GM12878 (cell line): ENCODE data around the gene EXOSC10. TPM values are rescaled to one million over a fixed set of nuclear protein-coding genes. Genes with fewer than 3 reads are reported as not detected.

Experiments used
- ATAC-seq: fragments of 200-7000 bp; cut with Tn5 transposase; 3 replicates; pipeline ENCODE4 v1.9.1; 2020; ENCODE audit warnings: mild to moderate bottlenecking, moderate library complexity
- BruUV-seq: library from RNA; stranded (reverse); fragments of 400-500 nt; replicated peaks from 2 replicates; lab custom pipeline; 2021; lab: Mats Ljungman, UMichigan
- CTCF ChIA-PET: fragments of 300-600 bp; sonication (Branson Sonifier 250); formaldehyde crosslinking; extraction: SDS; loops from one replicate; lab custom pipeline; 2021; ENCODE audit warnings: inconsistent platforms; lab: Yijun Ruan, JAX
- POLR2A ChIA-PET: fragments of 350-600 bp; formaldehyde crosslinking; extraction: SDS; loops from one replicate; lab custom pipeline; 2021; ENCODE audit warnings: inconsistent platforms; lab: Charles Lee
- RAD21 ChIA-PET: fragments of 300-600 bp; sonication (Branson Sonifier 250); formaldehyde crosslinking; loops from one replicate; lab custom pipeline; 2023; ENCODE audit warnings: antibody characterized with exemption; ENCODE audit not compliant: unreplicated experiment; lab: Charles Lee
- SMC1A ChIA-PET: fragments of 300-600 bp; sonication (Branson Sonifier 250); formaldehyde crosslinking; loops from one replicate; lab custom pipeline; 2023; ENCODE audit not compliant: unreplicated experiment, uncharacterized antibody; lab: Charles Lee
- DNase-seq: peaks from one replicate; pipeline ENCODE4 v3.0.0-alpha.2; 2011; ENCODE audit warnings: low read depth, low spot score
- FAIRE-seq: peaks from 3 replicates; lab custom pipeline; 2011; peaks lifted over from hg19 to GRCh38; lab: Jason Lieb, UNC
- H2AFZ ChIP-seq: 2 replicates; pipeline ENCODE4 v1.6.0; 2011; ENCODE audit warnings: low read depth, low read length, control low read depth; ENCODE audit not compliant: control insufficient read depth
- H3K27ac ChIP-seq: 2 replicates; pipeline ENCODE4 v1.5.1; 2011; ENCODE audit warnings: control low read depth; ENCODE audit not compliant: control insufficient read depth, insufficient read depth
- H3K27me3 ChIP-seq, 2 experiments: replicated peaks in 1 of 2; 2 replicates each; pipeline versions ENCODE4 v1.6.0 to v1.6.1; 2011; ENCODE audit warnings: low read length in 1 of 2; ENCODE audit not compliant: control insufficient read depth in 2 of 2, insufficient read depth in 2 of 2
- H3K36me3 ChIP-seq, 2 experiments: 2 replicates each; pipeline ENCODE4 v1.5.1; 2011; ENCODE audit warnings: low read length in 1 of 2; ENCODE audit not compliant: control insufficient read depth in 2 of 2, insufficient read depth in 2 of 2
- H3K4me1 ChIP-seq: 2 replicates; pipeline ENCODE4 v1.6.1; 2011; ENCODE audit warnings: mild to moderate bottlenecking, low read length, moderate library complexity, mixed read lengths; ENCODE audit not compliant: control insufficient read depth, insufficient read depth
- H3K4me2 ChIP-seq: 2 replicates; pipeline ENCODE4 v1.6.0; 2011; ENCODE audit warnings: control low read depth; ENCODE audit not compliant: control insufficient read depth, insufficient read depth
- H3K4me3 ChIP-seq: fragments of 200-600 bp; sonication (generic); 2 replicates; pipeline ENCODE4 v1.5.1; 2016
- H3K79me2 ChIP-seq: 2 replicates; pipeline ENCODE4 v1.6.0; 2011; ENCODE audit warnings: low read length; ENCODE audit not compliant: control insufficient read depth, insufficient read depth
- H3K9ac ChIP-seq: 2 replicates; pipeline ENCODE4 v1.8.0; 2011; ENCODE audit warnings: low read length, control low read depth, mixed read lengths; ENCODE audit not compliant: control insufficient read depth, insufficient read depth
- H3K9me3 ChIP-seq: replicated peaks from 3 replicates; pipeline ENCODE4 v1.5.1; 2011; ENCODE audit warnings: mild to moderate bottlenecking, low read length; ENCODE audit not compliant: control insufficient read depth, insufficient read depth
- H4K20me1 ChIP-seq: 2 replicates; pipeline ENCODE4 v1.6.0; 2011; ENCODE audit not compliant: control insufficient read depth, insufficient read depth
- BCL3 ChIP-seq: IDR thresholded peaks from 2 replicates; pipeline ENCODE4 v1.6.1; 2011; ENCODE audit warnings: borderline replicate concordance, low read depth, mild to moderate bottlenecking, moderate library complexity, low read length; ENCODE audit not compliant: insufficient read depth, poor library complexity, severe bottlenecking
- CBX5 ChIP-seq: sonication (generic); IDR thresholded peaks from 2 replicates; pipeline ENCODE4 v1.6.1; 2016; ENCODE audit warnings: low read depth, moderate library complexity, mild to moderate bottlenecking, inconsistent platforms
- TARDBP ChIP-seq: IDR thresholded peaks from 2 replicates; pipeline ENCODE4 v1.6.1; 2016; ENCODE audit warnings: borderline replicate concordance
- ZNF207 ChIP-seq: fragments of 450-650 bp; IDR thresholded peaks from 2 replicates; pipeline ENCODE4 v1.6.1; 2014; ENCODE audit warnings: antibody characterized with exemption, mild to moderate bottlenecking, borderline replicate concordance
- ZNF384 ChIP-seq: IDR thresholded peaks from 2 replicates; pipeline ENCODE4 v1.6.1; 2012; ENCODE audit warnings: low read depth, mild to moderate bottlenecking, low read length, improper control_type of control experiment, borderline replicate concordance
- WGBS: methylation state at CpG from one replicate; pipeline ENCODE4 v1.1.6; 2016; ENCODE audit warnings: low lambda C conversion rate; ENCODE audit not compliant: insufficient replicate concordance, insufficient coverage; ENCODE audit errors: missing lambda C conversion rate; 5-methylcytosine and 5-hydroxymethylcytosine counted together
- in situ Hi-C: fragments of 300-500 bp; cut with MboI; formaldehyde crosslinking; loops from 9 replicates; pipeline ENCODE4 v1.14.3; 2018; ENCODE audit warnings: mixed read lengths
- intact Hi-C: fragments of 100-400 bp; cut with micrococcal nuclease; formaldehyde crosslinking; loops from one replicate; pipeline ENCODE4 v1.14.2; 2022; ENCODE audit not compliant: unreplicated experiment
- polyA plus RNA-seq, 11 experiments: library from polyadenylated mRNA; depleted of rRNA in 4 of 11; unstranded in 6 of 11; stranded (reverse) in 5 of 11; fragments of >200 nt; fragmentation: Nextera tagmentation in 4 of 11; fragmentation: Illumina TruSeq in 1 of 11; extraction: Ambion mirVana in 4 of 11; extraction: Trizol in 1 of 11; gene quantifications; 1 replicate in 1 of 11; 2 replicates in 10 of 11; pipeline versions ENCODE4 v1.2.1 to v1.2.3, GENCODE V29; 2011 to 2016; ENCODE audit warnings: inconsistent platforms in 2 of 11, missing spikeins in 2 of 11, low read depth in 1 of 11
- total RNA-seq, 4 experiments: library from RNA; depleted of rRNA in 3 of 4; stranded (reverse); fragments of >200 nt in 3 of 4; fragmentation: Illumina TruSeq in 1 of 4; extraction: Trizol in 1 of 4; gene quantifications; 2 replicates each; pipeline versions ENCODE4 v1.2.1 to v1.2.3, GENCODE V29; 2013 to 2021

Gene EXOSC10
- total and polyA plus RNA-seq, 10 of the 15 experiments (the other 5 are each of a cell fraction or from before 2014, with no cell fraction given) = 16.2 to 86.5 (median 66.4) TPM

- ChIA-PET POLR2A (no interaction called here), CTCF (interaction anchor here (0.8 to 1.0 kb wide), 2 partner anchors 62 to 68 kb away, joined by 3 to 4 read pairs; no protein-coding TSS in a partner anchor), SMC1A (interaction anchor here (0.7 kb wide), 1 partner anchor 88 kb away, joined by 3 read pairs; no protein-coding TSS in a partner anchor), RAD21 (interaction anchor here (2.5 kb wide), 1 partner anchor 88 kb away, joined by 6 read pairs; no protein-coding TSS in a partner anchor)
- no peak overlapping the region for H3K9ac ChIP-seq
- H3K27ac ChIP-seq = no peak overlapping the region
- no peaks in the 10 kb centered on the region for H3K79me2 ChIP-seq
- H3K27me3 ChIP-seq = no peaks in the 10 kb centered on the region
- 75% methylated on average over 4 of the region's 5 CpGs for WGBS
- ATAC-seq (no peak), FAIRE-seq (no peak), DNase-seq (no peak)
- TF ChIP-seq TARDBP (no peak), ZNF207 (no peak), ZNF384 (0 out of 2 replicates have a peak, but pooled peaks have one; percentile 20)
- BruUV-seq = no TSS peak
- H3K4me1 ChIP-seq = no peaks in the 10 kb centered on the region
- H3K9me3 ChIP-seq = no peaks in the 10 kb centered on the region
- H3K36me3 ChIP-seq = peaks cover 22 to 36% of the 10 kb centered on the region in 2 experiments
- intact Hi-C loops = no loop called here
- in situ Hi-C loops = no loop called here
- no peak overlapping the region for H3K4me3 ChIP-seq
- no peak overlapping the region for H2AFZ ChIP-seq
- no peaks in the 10 kb centered on the region for H4K20me1 ChIP-seq
- H3K4me2 ChIP-seq = no peak overlapping the region
Measured at GRCh38 chr1:11125931-11126330, 26.3 kb upstream of the EXOSC10 start.

GRCh38 chr1:11124965-11125364, 25.3 kb upstream of the EXOSC10 start:
- ChIA-PET POLR2A (no interaction called here), RAD21 (interaction anchor here (2.5 kb wide), 1 partner anchor 87 kb away, joined by 6 read pairs; no protein-coding TSS in a partner anchor), CTCF (interaction anchor here (1.0 kb wide), 1 partner anchor 67 kb away, joined by 3 read pairs; no protein-coding TSS in a partner anchor), SMC1A (no interaction called here)
- Histone ChIP-seq H2AFZ (no peak overlapping the region), H3K9me3 (no peaks in the 10 kb centered on the region), H3K4me3 (no peak overlapping the region), H3K79me2 (no peaks in the 10 kb centered on the region), H3K9ac (no peak overlapping the region), H4K20me1 (no peaks in the 10 kb centered on the region), H3K36me3 (peaks cover 14 to 31% of the 10 kb centered on the region in 2 experiments), H3K4me2 (no peak overlapping the region), H3K27ac (no peak overlapping the region), H3K27me3 (no peaks in the 10 kb centered on the region), H3K4me1 (no peaks in the 10 kb centered on the region)
- BruUV-seq = no TSS peak
- ATAC-seq (no peak), FAIRE-seq (no peak), DNase-seq (no peak)
- 96% methylated on average over 3 of the region's 3 CpGs for WGBS
- in situ Hi-C loops = no loop called here
- intact Hi-C loops = no loop called here
- TF ChIP-seq BCL3 = peak; percentile 12
- TF ChIP-seq CBX5 = no peak
